GM21576 (cell line): ENCODE measurements around the gene ANKFN1.

Experiments
- ATAC-seq: cut with Tn5 transposase; IDR thresholded peaks from one replicate; pipeline ENCODE4 v1.9.1; 2021; ENCODE audit warnings: mild to moderate bottlenecking, moderate library complexity; ENCODE audit not compliant: unreplicated experiment

The ANKFN1 gene

GRCh38 chr17:56178203-56178602 lies 24.9 kb downstream of the ANKFN1 start:
- no peak for ATAC-seq

- ATAC-seq = no peak
These were observed 28.8 kb downstream of the ANKFN1 start for GRCh38 chr17:56182081-56182480.

GRCh38 chr17:56184650-56185049 lies 31.4 kb downstream of the ANKFN1 start:
- no peak for ATAC-seq

GRCh38 chr17:56185491-56186221 lies 32.4 kb downstream of the ANKFN1 start:
- no peak for ATAC-seq

GRCh38 chr17:56186222-56186786 lies 33.0 kb downstream of the ANKFN1 start:
- no peak for ATAC-seq

- ATAC-seq = no peak
These were observed 50.2 kb downstream of the ANKFN1 start for GRCh38 chr17:56203430-56203829.

GRCh38 chr17:56206351-56206750 lies 53.1 kb downstream of the ANKFN1 start:
- no peak for ATAC-seq

GRCh38 chr17:56213031-56213430 lies 59.8 kb downstream of the ANKFN1 start:
- no peak for ATAC-seq

GRCh38 chr17:56217921-56218320 lies 64.6 kb downstream of the ANKFN1 start:
- no peak for ATAC-seq

- ATAC-seq = no peak
These were observed 69.0 kb downstream of the ANKFN1 start for GRCh38 chr17:56222255-56222654.

- no peak for ATAC-seq
These were observed 77.4 kb downstream of the ANKFN1 start for GRCh38 chr17:56230660-56231059.

GRCh38 chr17:56231252-56231651 lies 78.0 kb downstream of the ANKFN1 start:
- ATAC-seq = no peak

- no peak for ATAC-seq
These were observed 78.4 kb downstream of the ANKFN1 start for GRCh38 chr17:56231693-56232092.

GRCh38 chr17:56244268-56244890 lies 91.1 kb downstream of the ANKFN1 start:
- no peak for ATAC-seq

- ATAC-seq = no peak
These were observed 94.5 kb downstream of the ANKFN1 start for GRCh38 chr17:56247816-56248215.

GRCh38 chr17:56257075-56257474 lies 103.8 kb downstream of the ANKFN1 start:
- no peak for ATAC-seq

- no peak for ATAC-seq
These were observed 107.2 kb downstream of the ANKFN1 start for GRCh38 chr17:56260376-56261002.

GRCh38 chr17:56262803-56263202 lies 109.5 kb downstream of the ANKFN1 start:
- ATAC-seq = no peak

- ATAC-seq = no peak
These were observed 116.5 kb downstream of the ANKFN1 start for GRCh38 chr17:56269556-56270389.

GRCh38 chr17:56274491-56274890 lies 121.2 kb downstream of the ANKFN1 start:
- no peak for ATAC-seq

- no peak for ATAC-seq
These were observed 131.2 kb downstream of the ANKFN1 start for GRCh38 chr17:56284482-56284881.
